ENCODE measurements around the gene SLC8A2.

GRCh38 chr19:47417107-47417745 lies 54.5 kb downstream of the SLC8A2 start:
- TF ChIP-seq, protein P1, sequence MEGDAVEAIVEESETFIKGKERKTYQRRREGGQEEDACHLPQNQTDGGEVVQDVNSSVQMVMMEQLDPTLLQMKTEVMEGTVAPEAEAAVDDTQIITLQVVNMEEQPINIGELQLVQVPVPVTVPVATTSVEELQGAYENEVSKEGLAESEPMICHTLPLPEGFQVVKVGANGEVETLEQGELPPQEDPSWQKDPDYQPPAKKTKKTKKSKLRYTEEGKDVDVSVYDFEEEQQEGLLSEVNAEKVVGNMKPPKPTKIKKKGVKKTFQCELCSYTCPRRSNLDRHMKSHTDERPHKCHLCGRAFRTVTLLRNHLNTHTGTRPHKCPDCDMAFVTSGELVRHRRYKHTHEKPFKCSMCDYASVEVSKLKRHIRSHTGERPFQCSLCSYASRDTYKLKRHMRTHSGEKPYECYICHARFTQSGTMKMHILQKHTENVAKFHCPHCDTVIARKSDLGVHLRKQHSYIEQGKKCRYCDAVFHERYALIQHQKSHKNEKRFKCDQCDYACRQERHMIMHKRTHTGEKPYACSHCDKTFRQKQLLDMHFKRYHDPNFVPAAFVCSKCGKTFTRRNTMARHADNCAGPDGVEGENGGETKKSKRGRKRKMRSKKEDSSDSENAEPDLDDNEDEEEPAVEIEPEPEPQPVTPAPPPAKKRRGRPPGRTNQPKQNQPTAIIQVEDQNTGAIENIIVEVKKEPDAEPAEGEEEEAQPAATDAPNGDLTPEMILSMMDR (IDR thresholded peaks at IDR 0.05), result no peak
- no peak for TF ChIP-seq ZFX (IDR thresholded peaks at IDR 0.05; ENCODE audit: borderline replicate concordance)

All from 22Rv1 (cell line).